Measurements from ENCODE around the gene EIF2B2. TPM values are rescaled to one million over a fixed set of nuclear protein-coding genes. Genes with fewer than 3 reads are reported as not detected.

EIF2B2 gene
- total and polyA plus RNA-seq, 9 of the 15 experiments (the other 6 are each of a cell fraction or from before 2014, with no cell fraction given), result 10.6 to 94.1 (median 38.9) TPM

DNA sequence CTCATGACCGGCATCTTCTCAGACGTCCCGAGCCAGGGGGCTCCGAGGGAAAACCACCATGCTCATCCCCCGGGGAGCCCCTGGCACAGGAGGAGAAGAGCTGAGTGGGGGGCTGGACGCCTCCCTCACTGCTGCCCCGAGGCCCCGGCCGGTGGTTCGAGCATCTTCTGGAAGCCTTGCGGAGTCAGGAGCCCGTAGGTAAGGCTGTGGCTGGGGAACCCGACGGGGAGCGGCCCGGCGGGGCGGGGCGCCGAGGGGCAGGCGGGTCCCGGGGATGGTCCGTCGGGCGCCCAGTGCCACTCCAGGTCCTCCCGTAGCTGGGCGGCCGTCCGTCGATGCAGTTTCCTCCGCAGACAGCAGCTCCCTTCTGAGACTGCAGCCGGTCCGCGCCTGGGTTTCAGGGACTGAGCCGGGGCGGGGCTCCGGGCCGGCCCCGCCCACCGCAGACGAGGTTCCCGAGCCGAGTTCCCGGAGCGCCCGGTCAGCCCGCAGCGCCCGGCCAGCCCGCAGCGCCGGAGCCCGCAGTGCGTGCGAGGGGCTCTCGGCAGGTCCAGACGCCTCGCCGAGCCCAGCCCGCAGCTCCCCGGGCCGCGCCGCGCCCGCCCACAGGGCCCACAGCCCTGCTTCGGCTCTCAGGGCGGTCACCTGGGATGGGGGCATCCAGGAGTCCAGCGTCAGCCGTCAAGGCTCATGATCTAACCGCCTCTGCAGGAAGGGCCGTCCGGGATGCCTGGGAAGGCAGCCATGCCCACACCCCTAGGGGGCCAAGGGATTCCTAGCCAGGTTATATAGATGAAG is 47.3 kb upstream of the EIF2B2 start, which contains the start of gene PGF:
Gene PGF (minus strand): TSS at position 369 of the 798 bp plus-strand sequence. CDS start 355 bp downstream, at position 14.
- H3K27ac ChIP-seq (ENCODE audit: extremely low read depth, low read depth, low read length), result no peak within 1 kb of the TSS
- no peaks in the 10 kb centered on the region for H3K79me2 ChIP-seq (ENCODE audit: control insufficient read depth, insufficient read depth, low read length)
- ChIA-PET CTCF (ENCODE audit: low intra/inter-chr PET ratio) (no interaction called here), POLR2A (interaction anchor here (0.7 to 1.3 kb wide), 2 partner anchors 9 to 477 kb away, joined by 3 to 8 read pairs; no protein-coding TSS in a partner anchor)
- no peaks in the 10 kb centered on the region for H4K20me1 ChIP-seq (replicated peaks; ENCODE audit: control insufficient read depth, insufficient read depth, low read length)
- no peak for FAIRE-seq
- peak; percentile 59 to 80 (median 72) for DNase-seq (ENCODE audit: extremely low read depth in 1 of 4, low spot score in 3 of 4)
- peak within 1 kb of the TSS; percentile 43 for H3K4me3 ChIP-seq
- H3K9me3 ChIP-seq (replicated peaks; ENCODE audit: control insufficient read depth, insufficient read depth, low read depth, low read length), result no peaks in the 10 kb centered on the region
- no peaks in the 10 kb centered on the region for H3K9me1 ChIP-seq (ENCODE audit: control insufficient read depth, insufficient read depth, low read length)
- no peaks in the 10 kb centered on the region for H3K27me3 ChIP-seq (ENCODE audit: control insufficient read depth in 2 of 2, insufficient read depth in 2 of 2, low read length in 2 of 2)
- peak within 1 kb of the TSS; percentile 74 for H2AFZ ChIP-seq (ENCODE audit: low read depth, low read length)
- intact Hi-C loops (cut with micrococcal nuclease), result no loop called here
- 5% methylated on average over 15 of the region's 73 CpGs for WGBS (ENCODE audit: insufficient coverage, low coverage, missing lambda C conversion rate)
- H3K36me3 ChIP-seq (ENCODE audit: control insufficient read depth, insufficient read depth, low read length), result no peaks in the 10 kb centered on the region
- H3K4me2 ChIP-seq (ENCODE audit: insufficient read depth, low read length), result peak within 1 kb of the TSS; percentile 52
- no TSS peak for BruUV-seq (replicated peaks)
- peak within 1 kb of the TSS; percentile 34 to 87; a peak in 3 of 4 replicates for H3K9ac ChIP-seq (ENCODE audit: insufficient read depth in 1 of 2, low read depth in 2 of 2, low read length in 2 of 2)
- peaks cover 0 to 43% of the 10 kb centered on the region in 2 experiments; a peak in 3 of 5 replicates for H3K4me1 ChIP-seq (replicated peaks in 1 of 2; ENCODE audit: control insufficient read depth in 2 of 2, insufficient read depth in 2 of 2, low read length in 2 of 2)
- in situ Hi-C loops (cut with MboI), result no loop called here
- peak; percentile 93 for ATAC-seq
- peak; percentile 48; the same call in 1 of the 2 replicates for TF ChIP-seq KDM2B (CRISPR knock-in tag; IDR thresholded peaks at IDR 0.05)
- no peak for TF ChIP-seq ZNF146 (CRISPR knock-in tag; IDR thresholded peaks at IDR 0.05; ENCODE audit: unreplicated experiment)
- TF ChIP-seq ZFX (CRISPR knock-in tag; IDR thresholded peaks at IDR 0.05), result peak; percentile 34; the same call in 1 of the 2 replicates
- TF ChIP-seq, protein P1, sequence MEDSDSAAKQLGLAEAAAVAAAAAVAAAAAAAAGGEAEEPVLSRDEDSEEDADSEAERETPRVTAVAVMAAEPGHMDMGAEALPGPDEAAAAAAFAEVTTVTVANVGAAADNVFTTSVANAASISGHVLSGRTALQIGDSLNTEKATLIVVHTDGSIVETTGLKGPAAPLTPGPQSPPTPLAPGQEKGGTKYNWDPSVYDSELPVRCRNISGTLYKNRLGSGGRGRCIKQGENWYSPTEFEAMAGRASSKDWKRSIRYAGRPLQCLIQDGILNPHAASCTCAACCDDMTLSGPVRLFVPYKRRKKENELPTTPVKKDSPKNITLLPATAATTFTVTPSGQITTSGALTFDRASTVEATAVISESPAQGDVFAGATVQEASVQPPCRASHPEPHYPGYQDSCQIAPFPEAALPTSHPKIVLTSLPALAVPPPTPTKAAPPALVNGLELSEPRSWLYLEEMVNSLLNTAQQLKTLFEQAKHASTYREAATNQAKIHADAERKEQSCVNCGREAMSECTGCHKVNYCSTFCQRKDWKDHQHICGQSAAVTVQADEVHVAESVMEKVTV (CRISPR knock-in tag; IDR thresholded peaks at IDR 0.05), result no peak
- TF ChIP-seq BMI1 (IDR thresholded peaks at IDR 0.05; ENCODE audit: low read length), result no peak
- no peak for TF ChIP-seq TARDBP (IDR thresholded peaks at IDR 0.05)
- no peak for TF ChIP-seq SMARCC2 (IDR thresholded peaks at IDR 0.05; ENCODE audit: low read depth)
- TF ChIP-seq RBM39 (optimal IDR thresholded peaks at IDR 0.05; ENCODE audit: low read depth, low read length), result no peak
- 0 out of 2 replicates have a peak, but pooled peaks have one; percentile 17 for TF ChIP-seq L3MBTL2 (IDR thresholded peaks at IDR 0.05)
- TF ChIP-seq, protein P2, sequence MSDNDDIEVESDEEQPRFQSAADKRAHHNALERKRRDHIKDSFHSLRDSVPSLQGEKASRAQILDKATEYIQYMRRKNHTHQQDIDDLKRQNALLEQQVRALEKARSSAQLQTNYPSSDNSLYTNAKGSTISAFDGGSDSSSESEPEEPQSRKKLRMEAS (CRISPR knock-in tag; IDR thresholded peaks at IDR 0.05), result no peak
- no peak for TF ChIP-seq CHCHD3 (CRISPR knock-in tag; IDR thresholded peaks at IDR 0.05)
- no peak for TF ChIP-seq GABPB1 (CRISPR knock-in tag; IDR thresholded peaks at IDR 0.05)
- TF ChIP-seq, protein P3, sequence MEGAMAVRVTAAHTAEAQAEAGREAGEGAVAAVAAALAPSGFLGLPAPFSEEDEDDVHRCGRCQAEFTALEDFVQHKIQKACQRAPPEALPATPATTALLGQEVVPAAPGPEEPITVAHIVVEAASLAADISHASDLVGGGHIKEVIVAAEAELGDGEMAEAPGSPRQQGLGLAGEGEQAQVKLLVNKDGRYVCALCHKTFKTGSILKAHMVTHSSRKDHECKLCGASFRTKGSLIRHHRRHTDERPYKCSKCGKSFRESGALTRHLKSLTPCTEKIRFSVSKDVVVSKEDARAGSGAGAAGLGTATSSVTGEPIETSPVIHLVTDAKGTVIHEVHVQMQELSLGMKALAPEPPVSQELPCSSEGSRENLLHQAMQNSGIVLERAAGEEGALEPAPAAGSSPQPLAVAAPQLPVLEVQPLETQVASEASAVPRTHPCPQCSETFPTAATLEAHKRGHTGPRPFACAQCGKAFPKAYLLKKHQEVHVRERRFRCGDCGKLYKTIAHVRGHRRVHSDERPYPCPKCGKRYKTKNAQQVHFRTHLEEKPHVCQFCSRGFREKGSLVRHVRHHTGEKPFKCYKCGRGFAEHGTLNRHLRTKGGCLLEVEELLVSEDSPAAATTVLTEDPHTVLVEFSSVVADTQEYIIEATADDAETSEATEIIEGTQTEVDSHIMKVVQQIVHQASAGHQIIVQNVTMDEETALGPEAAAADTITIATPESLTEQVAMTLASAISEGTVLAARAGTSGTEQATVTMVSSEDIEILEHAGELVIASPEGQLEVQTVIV (CRISPR knock-in tag; IDR thresholded peaks at IDR 0.05; ENCODE audit: borderline replicate concordance), result no peak
- TF ChIP-seq, protein P4, sequence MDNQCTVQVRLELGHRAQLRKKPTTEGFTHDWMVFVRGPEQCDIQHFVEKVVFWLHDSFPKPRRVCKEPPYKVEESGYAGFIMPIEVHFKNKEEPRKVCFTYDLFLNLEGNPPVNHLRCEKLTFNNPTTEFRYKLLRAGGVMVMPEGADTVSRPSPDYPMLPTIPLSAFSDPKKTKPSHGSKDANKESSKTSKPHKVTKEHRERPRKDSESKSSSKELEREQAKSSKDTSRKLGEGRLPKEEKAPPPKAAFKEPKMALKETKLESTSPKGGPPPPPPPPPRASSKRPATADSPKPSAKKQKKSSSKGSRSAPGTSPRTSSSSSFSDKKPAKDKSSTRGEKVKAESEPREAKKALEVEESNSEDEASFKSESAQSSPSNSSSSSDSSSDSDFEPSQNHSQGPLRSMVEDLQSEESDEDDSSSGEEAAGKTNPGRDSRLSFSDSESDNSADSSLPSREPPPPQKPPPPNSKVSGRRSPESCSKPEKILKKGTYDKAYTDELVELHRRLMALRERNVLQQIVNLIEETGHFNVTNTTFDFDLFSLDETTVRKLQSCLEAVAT (IDR thresholded peaks at IDR 0.05), result no peak
- no peak for TF ChIP-seq ZNF217 (CRISPR knock-in tag; IDR thresholded peaks at IDR 0.05)
- no peak for TF ChIP-seq ZNF174 (CRISPR knock-in tag; IDR thresholded peaks at IDR 0.05)
